Smooth muscle cell (in vitro differentiated cells): ENCODE measurements around the gene TBC1D2. TPM values are rescaled to one million over a fixed set of nuclear protein-coding genes. Genes with fewer than 3 reads are reported as not detected.

Source experiments
- DNase-seq: peaks from one replicate; lab custom pipeline; 2025; ENCODE audit not compliant: unreplicated experiment; lab: John Stamatoyannopoulos, UW
- H2AFZ ChIP-seq: fragments of 200-600 bp; sonication (generic); 2 replicates; pipeline ENCODE4 v1.6.0; 2016; ENCODE audit warnings: antibody characterized with exemption, low read depth, mild to moderate bottlenecking
- H3F3A ChIP-seq: fragments of 200-600 bp; sonication (generic); 2 replicates; pipeline ENCODE4 v1.6.0; 2017; ENCODE audit warnings: antibody characterized with exemption, low read depth
- H3K27ac ChIP-seq: fragments of 200-600 bp; sonication (generic); 2 replicates; pipeline ENCODE4 v1.5.1; 2016; ENCODE audit warnings: low read depth, mild to moderate bottlenecking
- H3K27me3 ChIP-seq: fragments of 200-600 bp; sonication (generic); 2 replicates; pipeline ENCODE4 v1.6.1; 2016; ENCODE audit warnings: low read depth, mild to moderate bottlenecking
- H3K36me3 ChIP-seq: fragments of 200-600 bp; sonication (generic); 2 replicates; pipeline ENCODE4 v1.5.1; 2016; ENCODE audit warnings: low read depth
- H3K4me1 ChIP-seq: fragments of 200-600 bp; sonication (generic); 2 replicates; pipeline ENCODE4 v1.5.1; 2016; ENCODE audit warnings: low read depth
- H3K4me2 ChIP-seq: fragments of 200-600 bp; sonication (generic); 2 replicates; pipeline ENCODE4 v1.6.0; 2016; ENCODE audit warnings: mild to moderate bottlenecking
- H3K4me3 ChIP-seq: fragments of 200-600 bp; sonication (generic); 2 replicates; pipeline ENCODE4 v1.5.1; 2016; ENCODE audit warnings: mild to moderate bottlenecking
- H3K79me2 ChIP-seq: fragments of 200-600 bp; sonication (generic); 2 replicates; pipeline ENCODE4 v1.6.0; 2016; ENCODE audit warnings: low read depth, mild to moderate bottlenecking
- H3K9ac ChIP-seq: fragments of 200-600 bp; sonication (generic); 2 replicates; pipeline ENCODE4 v1.6.0; 2016; ENCODE audit warnings: low read depth
- H3K9me3 ChIP-seq: fragments of 200-600 bp; sonication (generic); replicated peaks from 2 replicates; pipeline ENCODE4 v1.5.1; 2016; ENCODE audit warnings: low read depth
- H4K20me1 ChIP-seq: fragments of 200-600 bp; sonication (generic); 2 replicates; pipeline ENCODE4 v1.6.0; 2016; ENCODE audit warnings: low read depth
- CTCF ChIP-seq: fragments of 200-600 bp; sonication (generic); IDR thresholded peaks from 2 replicates; pipeline ENCODE4 v1.5.1; 2017; ENCODE audit warnings: borderline replicate concordance, mild to moderate bottlenecking, antibody characterized with exemption; ENCODE audit not compliant: insufficient read depth, poor library complexity, severe bottlenecking
- WGBS: methylation state at CpG from one replicate; pipeline ENCODE4 v1.1.7; 2016; ENCODE audit warnings: low lambda C conversion rate; 5-methylcytosine and 5-hydroxymethylcytosine counted together
- polyA plus RNA-seq: library from polyadenylated mRNA; unstranded; fragments of >200 nt; fragmentation: Nextera tagmentation; extraction: Ambion mirVana; gene quantifications from 2 replicates; pipeline ENCODE4 v1.2.1, GENCODE V29; 2016
- total RNA-seq: library from RNA; depleted of rRNA; stranded (reverse); fragments of >200 nt; gene quantifications from 2 replicates; pipeline ENCODE4 v1.2.3, GENCODE V29; 2014

TBC1D2 gene
- total and polyA plus RNA-seq, 2 experiments from 2014 or later = 7.7 to 8.6 TPM

- Histone ChIP-seq H3K4me2 (peak overlapping the region; percentile 84), H3K36me3 (no peaks in the 10 kb centered on the region), H3K79me2 (peaks cover 4% of the 10 kb centered on the region), H3K27ac (no peak overlapping the region), H3K4me3 (peak overlapping the region; percentile 71), H3K9me3 (no peaks in the 10 kb centered on the region), H4K20me1 (no peaks in the 10 kb centered on the region), H2AFZ (no peak overlapping the region), H3K4me1 (no peaks in the 10 kb centered on the region), H3K9ac (no peak overlapping the region), H3F3A (peaks cover 5% of the 10 kb centered on the region), H3K27me3 (no peaks in the 10 kb centered on the region)
- no peak for TF ChIP-seq CTCF
- 51% methylated on average over 5 of the region's 5 CpGs for WGBS
- no peak for DNase-seq
Observed at GRCh38 chr9:98191181-98191608, 64.3 kb downstream of the TBC1D2 start.

GRCh38 chr9:98190757-98191105, 64.7 kb downstream of the TBC1D2 start:
- Histone ChIP-seq H3K36me3 (no peaks in the 10 kb centered on the region), H3K9ac (no peak overlapping the region), H4K20me1 (no peaks in the 10 kb centered on the region), H3K9me3 (no peaks in the 10 kb centered on the region), H3K27ac (no peak overlapping the region), H3K27me3 (no peaks in the 10 kb centered on the region), H3K4me1 (no peaks in the 10 kb centered on the region), H3K4me2 (no peak overlapping the region), H3K79me2 (peaks cover 4% of the 10 kb centered on the region), H3F3A (peaks cover 5% of the 10 kb centered on the region), H2AFZ (no peak overlapping the region), H3K4me3 (peak overlapping the region; percentile 71)
- no peak for DNase-seq
- TF ChIP-seq CTCF = no peak
- 52% methylated on average over 5 of the region's 5 CpGs for WGBS

- no peak overlapping the region for H3K27ac ChIP-seq
- no peaks in the 10 kb centered on the region for H4K20me1 ChIP-seq
- WGBS = 93% methylated on average over 6 of the region's 6 CpGs
- H3K36me3 ChIP-seq = no peaks in the 10 kb centered on the region
- no peak overlapping the region for H3K9ac ChIP-seq
- peaks cover 5% of the 10 kb centered on the region for H3F3A ChIP-seq
- no peak overlapping the region for H2AFZ ChIP-seq
- no peaks in the 10 kb centered on the region for H3K27me3 ChIP-seq
- DNase-seq = no peak
- H3K4me1 ChIP-seq = no peaks in the 10 kb centered on the region
- H3K4me2 ChIP-seq = no peak overlapping the region
- H3K4me3 ChIP-seq = no peak overlapping the region
- H3K79me2 ChIP-seq = peaks cover 4% of the 10 kb centered on the region
- no peak for TF ChIP-seq CTCF
- H3K9me3 ChIP-seq = no peaks in the 10 kb centered on the region
Observed at GRCh38 chr9:98189412-98189811, 66.0 kb downstream of the TBC1D2 start.

- Histone ChIP-seq H3K9me3 (no peaks in the 10 kb centered on the region), H3K4me1 (no peaks in the 10 kb centered on the region), H3F3A (peaks cover 5% of the 10 kb centered on the region), H3K79me2 (peaks cover 4% of the 10 kb centered on the region), H3K4me3 (no peak overlapping the region), H4K20me1 (no peaks in the 10 kb centered on the region), H3K4me2 (no peak overlapping the region), H3K27ac (no peak overlapping the region), H3K36me3 (no peaks in the 10 kb centered on the region), H2AFZ (no peak overlapping the region), H3K9ac (no peak overlapping the region), H3K27me3 (no peaks in the 10 kb centered on the region)
- TF ChIP-seq CTCF = no peak
- 81% methylated on average over 5 of the region's 5 CpGs for WGBS
- DNase-seq = no peak
Observed at GRCh38 chr9:98187926-98188325, 67.5 kb downstream of the TBC1D2 start.
